Measurements from ENCODE around the gene SMIM33. TPM values are rescaled to one million over a fixed set of nuclear protein-coding genes. Genes with fewer than 3 reads are reported as not detected.
"Not testable (repeated sequence)": the region's sequence is repeated elsewhere in the genome, so short reads cannot be mapped to it uniquely, and the experiment has no call there.

The SMIM33 gene
- total RNA-seq, 1 donor from 2014 or later: not detected

GRCh38 chr5:139475865-139476617 lies 5.2 kb downstream of the SMIM33 start:
- Histone ChIP-seq H3K9ac (no peak overlapping the region), H3K79me2 (ENCODE audit: low read depth) (no peaks in the 10 kb centered on the region), H3K27ac (no peak overlapping the region), H3K36me3 (no peaks in the 10 kb centered on the region), H4K20me1 (ENCODE audit: low read depth) (no peaks in the 10 kb centered on the region), H3K4me2 (no peak overlapping the region), H3K9me3 (ENCODE audit: low read depth) (no peaks in the 10 kb centered on the region), H3K4me1 (peaks cover 29% of the 10 kb centered on the region), H3K27me3 (no peaks in the 10 kb centered on the region), H3K4me3 (no peak overlapping the region), H3F3A (ENCODE audit: low read depth) (peaks cover 24% of the 10 kb centered on the region), H2AFZ (replicated peaks) (no peak overlapping the region)
- Mint-ChIP-seq H3K27ac (no peak overlapping the region), H3K4me1 (peaks cover 37% of the 10 kb centered on the region), H3K4me3 (no peak overlapping the region), H3K9me3 (no peaks in the 10 kb centered on the region), H3K36me3 (no peaks in the 10 kb centered on the region), H3K27me3 (ENCODE audit: insufficient read depth, low read depth) (peaks cover 4% of the 10 kb centered on the region)
- TF ChIP-seq EZH2phosphoT487 (IDR thresholded peaks at IDR 0.05): no peak
- DNase-seq (ENCODE audit: low spot score): no peak

- H3K27me3 Mint-ChIP-seq (ENCODE audit: insufficient read depth, low read depth); H3K9ac ChIP-seq; H3K79me2 ChIP-seq (ENCODE audit: low read depth); H3K4me2 ChIP-seq; H3K9me3 ChIP-seq (ENCODE audit: low read depth); H3K4me3 ChIP-seq; H3K4me1 ChIP-seq; H3K36me3 ChIP-seq; H3K9me3 Mint-ChIP-seq; H3K36me3 Mint-ChIP-seq; H2AFZ ChIP-seq (replicated peaks); H3K27ac ChIP-seq; DNase-seq (ENCODE audit: low spot score); H3K4me3 Mint-ChIP-seq; H3F3A ChIP-seq (ENCODE audit: low read depth); H3K27me3 ChIP-seq; H4K20me1 ChIP-seq (ENCODE audit: low read depth): not testable (repeated sequence)
- Mint-ChIP-seq H3K4me1 (peaks cover 19% of the 10 kb centered on the region), H3K27ac (peak overlapping the region; percentile 76)
Observed at GRCh38 chr5:139478657-139479423, 8.0 kb downstream of the SMIM33 start.

- not testable (repeated sequence) for H3K79me2 ChIP-seq (ENCODE audit: low read depth); H3F3A ChIP-seq (ENCODE audit: low read depth); H3K27ac Mint-ChIP-seq; H2AFZ ChIP-seq (replicated peaks); H3K27me3 ChIP-seq; H3K4me2 ChIP-seq; H3K4me3 Mint-ChIP-seq; H3K36me3 ChIP-seq; H3K9me3 Mint-ChIP-seq; H3K36me3 Mint-ChIP-seq; DNase-seq (ENCODE audit: low spot score); H4K20me1 ChIP-seq (ENCODE audit: low read depth); H3K27ac ChIP-seq; H3K4me3 ChIP-seq; H3K4me1 ChIP-seq; H3K27me3 Mint-ChIP-seq (ENCODE audit: insufficient read depth, low read depth); H3K9me3 ChIP-seq (ENCODE audit: low read depth); H3K9ac ChIP-seq
- peaks cover 20% of the 10 kb centered on the region for H3K4me1 Mint-ChIP-seq
Observed at GRCh38 chr5:139479729-139480128, 8.9 kb downstream of the SMIM33 start.

- Histone ChIP-seq H4K20me1 (ENCODE audit: low read depth) (no peaks in the 10 kb centered on the region), H3K4me1 (peaks cover 2% of the 10 kb centered on the region), H2AFZ (replicated peaks) (no peak overlapping the region), H3K4me2 (no peak overlapping the region), H3K27ac (no peak overlapping the region), H3K27me3 (no peaks in the 10 kb centered on the region), H3F3A (ENCODE audit: low read depth) (no peaks in the 10 kb centered on the region), H3K9ac (no peak overlapping the region), H3K4me3 (no peak overlapping the region), H3K79me2 (ENCODE audit: low read depth) (no peaks in the 10 kb centered on the region), H3K9me3 (ENCODE audit: low read depth) (no peaks in the 10 kb centered on the region), H3K36me3 (no peaks in the 10 kb centered on the region)
- H3K9me3 Mint-ChIP-seq: no peaks in the 10 kb centered on the region
- H3K4me3 Mint-ChIP-seq: no peak overlapping the region
- peaks cover 10% of the 10 kb centered on the region for H3K27me3 Mint-ChIP-seq (ENCODE audit: insufficient read depth, low read depth)
- H3K4me1 Mint-ChIP-seq: peaks cover 17% of the 10 kb centered on the region
- H3K27ac Mint-ChIP-seq: no peak overlapping the region
- DNase-seq (ENCODE audit: low spot score): no peak
- no peak for TF ChIP-seq CTCF (IDR thresholded peaks at IDR 0.05)
- TF ChIP-seq EZH2phosphoT487 (IDR thresholded peaks at IDR 0.05): no peak
- TF ChIP-seq EZH2 (IDR thresholded peaks at IDR 0.05): no peak
- no peaks in the 10 kb centered on the region for H3K36me3 Mint-ChIP-seq
Observed at GRCh38 chr5:139481122-139481533, 10.3 kb downstream of the SMIM33 start.
